ENCODE data around the gene BMI1.
"Not testable (repeated sequence)": the region's sequence is repeated elsewhere in the genome, so short reads cannot be mapped to it uniquely, and the experiment has no call there.

The BMI1 gene

GRCh38 chr10:22340329-22341189 is 19.7 kb downstream of the BMI1 start:
- peak; percentile 88 for DNase-seq

DNA sequence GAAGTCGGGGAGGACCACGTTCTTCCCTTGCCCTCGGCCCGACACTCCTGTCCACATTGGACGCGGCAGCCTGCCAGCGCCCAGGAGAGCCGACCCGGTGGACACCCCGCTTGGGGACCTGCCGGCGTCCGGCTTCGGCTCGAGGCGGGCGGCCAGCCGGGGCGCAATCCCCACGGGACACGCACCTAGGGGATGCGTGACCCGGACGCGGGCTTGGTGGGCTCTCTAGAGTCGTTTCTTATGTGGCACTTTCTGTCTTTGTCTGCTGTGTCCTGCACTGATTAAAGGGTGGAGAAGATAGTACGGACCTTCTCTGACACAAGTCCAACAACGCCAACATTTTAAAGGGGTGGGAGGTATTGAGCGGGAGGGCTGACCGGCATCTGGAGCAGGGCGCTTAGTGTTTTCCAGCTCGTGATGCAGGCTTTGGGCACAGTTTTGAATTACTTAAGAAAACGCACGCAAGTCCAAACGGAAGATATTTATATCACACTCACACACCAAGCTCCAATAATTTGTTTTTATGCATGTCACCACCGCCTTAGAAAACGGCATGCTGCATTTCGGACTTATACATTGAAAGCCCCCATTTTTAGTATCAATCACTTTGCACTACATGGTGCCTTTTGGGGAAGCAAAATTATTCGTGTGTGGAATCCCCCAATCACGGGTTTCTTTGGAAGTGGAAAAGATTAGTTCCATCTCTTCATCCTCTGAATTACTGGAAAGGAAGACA is 20.5 kb downstream of the BMI1 start:
- peak; percentile 43 for DNase-seq

DNA sequence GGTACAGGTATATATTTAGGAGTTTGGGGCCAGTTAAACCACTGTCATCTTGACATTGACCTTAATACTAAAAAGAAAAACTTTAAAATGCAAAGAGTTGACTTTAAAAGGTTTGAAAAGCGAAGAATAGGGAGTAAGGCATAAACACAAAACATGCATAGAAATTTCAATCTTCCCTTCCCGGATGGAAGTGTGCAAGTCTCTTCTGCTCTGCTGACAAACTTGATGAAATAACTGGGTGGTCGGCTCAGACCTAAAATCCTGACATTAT is 21.0 kb downstream of the BMI1 start:
- DNase-seq = no peak

DNA sequence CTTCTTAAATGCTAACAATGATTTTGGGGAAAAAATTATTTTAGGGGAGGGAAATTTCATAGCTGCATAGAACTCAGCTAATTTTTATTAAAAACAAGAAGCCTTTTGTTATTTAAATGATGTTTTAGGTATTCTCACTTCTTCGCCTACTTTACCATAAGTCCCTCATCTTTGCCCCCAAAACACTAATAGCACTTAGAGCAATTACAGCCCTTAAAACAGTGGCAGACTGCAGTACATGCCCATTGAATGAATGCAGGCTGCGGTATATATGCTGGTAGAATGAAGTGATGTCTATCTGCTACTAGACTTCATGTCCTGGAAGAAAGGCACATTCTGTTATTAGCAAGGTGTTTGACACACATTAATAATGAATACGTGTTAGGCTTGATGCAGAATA is 21.5 kb downstream of the BMI1 start:
- DNase-seq = peak; percentile 19

- no peak for DNase-seq
Measured at GRCh38 chr10:22343731-22344130, 22.8 kb downstream of the BMI1 start.

DNA sequence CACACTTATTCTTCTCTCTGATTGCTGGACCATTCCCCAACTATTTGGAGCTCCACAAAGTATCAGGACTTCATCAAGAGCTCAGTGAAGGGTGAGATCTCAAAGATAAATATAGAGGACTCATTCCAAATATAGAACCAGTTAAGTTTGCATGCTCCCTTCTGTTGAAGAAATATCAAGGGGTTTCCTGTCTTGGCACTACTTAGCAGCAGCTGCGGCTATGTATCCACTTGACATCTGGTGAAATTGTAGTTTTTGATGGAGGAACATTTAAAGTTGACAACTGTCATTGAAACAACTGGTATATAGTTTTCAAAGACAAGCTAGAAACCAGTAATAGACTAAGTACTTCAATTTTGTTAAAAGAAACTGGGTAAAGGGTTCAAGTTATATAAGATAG is 23.4 kb downstream of the BMI1 start:
- DNase-seq = peak; percentile 13

- DNase-seq = peak; percentile 8
Measured at GRCh38 chr10:22344781-22345300, 23.9 kb downstream of the BMI1 start.

- peak; percentile 66 for DNase-seq
Measured at GRCh38 chr10:22345301-22346095, 24.6 kb downstream of the BMI1 start, which contains the start of gene SPAG6. TSS of gene SPAG6 (plus strand) at chr10:22345496. CDS start at chr10:22345612, 116 bp downstream.

GRCh38 chr10:22346096-22346661 is 25.3 kb downstream of the BMI1 start:
- no peak for DNase-seq

- DNase-seq = no peak
Measured at GRCh38 chr10:22349755-22350154, 28.9 kb downstream of the BMI1 start.

DNA sequence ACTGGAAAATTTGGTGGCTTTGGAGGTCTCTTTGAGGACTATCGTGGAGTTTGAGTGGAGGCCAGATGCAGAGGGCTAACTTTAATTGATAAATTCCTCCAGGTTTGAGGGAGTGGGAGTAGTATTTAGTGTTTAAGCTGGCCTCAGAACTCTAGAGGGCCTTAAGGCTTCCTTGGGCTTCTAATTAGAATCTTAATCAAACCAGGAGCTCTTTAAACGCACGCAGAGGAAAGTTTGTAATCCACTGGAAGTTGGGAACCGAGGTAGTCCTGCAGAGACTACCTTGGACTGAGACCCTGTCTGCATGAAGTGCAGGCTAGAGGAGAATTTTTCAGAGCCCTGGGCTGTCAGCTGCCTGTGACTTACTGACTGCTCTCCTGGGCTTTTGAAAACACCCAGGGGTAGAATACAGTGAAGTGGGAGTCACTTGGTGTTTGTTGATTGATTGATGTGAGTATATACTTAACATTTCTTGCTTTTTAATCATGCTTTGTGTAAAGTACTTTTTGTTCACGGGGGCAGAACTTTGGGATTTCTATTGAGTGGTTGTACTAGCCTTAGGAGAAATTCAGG is 30.3 kb downstream of the BMI1 start:
- DNase-seq = no peak

DNA sequence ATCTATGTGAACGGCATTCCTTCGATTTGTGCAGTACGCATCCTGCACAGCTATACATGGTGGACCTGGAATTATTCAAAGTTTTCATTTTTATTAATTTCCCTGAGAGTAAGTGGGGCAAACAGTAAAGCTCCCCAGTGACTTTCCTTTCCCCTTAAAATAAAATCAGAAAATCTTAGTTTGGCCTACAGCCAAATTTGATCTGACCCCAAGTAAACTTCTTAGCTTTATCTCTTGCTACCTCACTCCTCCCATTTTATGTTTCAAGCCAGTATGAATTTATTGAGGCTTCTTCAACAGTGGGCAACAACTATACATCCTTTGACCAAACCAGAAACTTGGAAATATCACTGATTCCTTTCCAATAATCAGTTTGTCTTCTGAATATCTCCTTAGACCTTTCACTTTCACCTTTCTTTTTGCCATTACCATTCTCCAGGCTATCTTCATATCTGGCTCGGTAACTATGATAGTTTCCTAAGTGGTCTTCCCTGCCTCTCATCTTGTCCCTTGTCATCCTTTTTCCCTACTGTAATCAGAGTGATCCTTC is 35.5 kb downstream of the BMI1 start:
- peak; percentile 35 for DNase-seq

GRCh38 chr10:22357770-22358169 is 36.9 kb downstream of the BMI1 start:
- not testable (repeated sequence) for DNase-seq

DNA sequence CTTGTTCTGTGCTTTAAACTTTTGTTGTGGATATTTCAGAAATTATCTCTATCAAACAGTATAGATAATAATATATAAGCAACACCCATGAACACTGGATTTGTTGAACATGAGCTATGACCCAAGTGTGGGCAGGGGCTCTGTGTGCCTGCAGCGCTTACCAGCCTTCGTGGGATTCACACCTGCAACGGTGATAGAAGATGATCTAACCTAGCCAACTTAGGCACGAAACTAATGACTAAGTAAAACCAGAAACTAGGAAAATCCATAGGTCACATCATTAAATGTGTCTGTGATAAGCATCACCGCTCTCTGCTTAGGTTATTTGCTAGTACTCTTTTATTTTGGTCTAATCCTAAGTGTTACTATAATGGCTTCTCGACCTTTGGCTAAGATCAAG is 42.4 kb downstream of the BMI1 start:
- DNase-seq = no peak

GRCh38 chr10:22364407-22365140 is 43.7 kb downstream of the BMI1 start:
- DNase-seq = no peak

GRCh38 chr10:22365233-22365632 is 44.3 kb downstream of the BMI1 start:
- no peak for DNase-seq

GRCh38 chr10:22365644-22366434 is 44.9 kb downstream of the BMI1 start:
- DNase-seq = no peak

- DNase-seq = no peak
Measured at GRCh38 chr10:22366435-22366703, 45.5 kb downstream of the BMI1 start.

DNA sequence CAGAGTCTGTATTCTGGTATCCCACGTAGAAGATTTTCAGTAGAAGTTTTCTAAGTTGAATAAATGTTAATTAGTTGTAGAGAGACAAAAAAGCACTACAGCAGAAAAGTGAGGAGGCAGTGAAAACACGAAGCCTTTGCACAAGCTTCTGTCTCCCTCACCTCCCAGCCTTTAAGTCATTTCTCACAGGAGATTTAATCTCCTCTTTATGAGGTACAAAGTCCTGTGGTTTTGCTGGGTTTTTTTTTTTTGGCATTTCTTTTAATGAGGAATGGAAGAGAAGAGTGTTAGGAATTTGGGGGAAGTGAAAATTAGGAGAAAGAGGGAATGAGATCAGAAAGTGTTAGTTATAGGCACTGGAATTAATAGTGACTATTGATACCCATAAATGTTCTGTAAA is 45.9 kb downstream of the BMI1 start:
- no peak for DNase-seq

DNA sequence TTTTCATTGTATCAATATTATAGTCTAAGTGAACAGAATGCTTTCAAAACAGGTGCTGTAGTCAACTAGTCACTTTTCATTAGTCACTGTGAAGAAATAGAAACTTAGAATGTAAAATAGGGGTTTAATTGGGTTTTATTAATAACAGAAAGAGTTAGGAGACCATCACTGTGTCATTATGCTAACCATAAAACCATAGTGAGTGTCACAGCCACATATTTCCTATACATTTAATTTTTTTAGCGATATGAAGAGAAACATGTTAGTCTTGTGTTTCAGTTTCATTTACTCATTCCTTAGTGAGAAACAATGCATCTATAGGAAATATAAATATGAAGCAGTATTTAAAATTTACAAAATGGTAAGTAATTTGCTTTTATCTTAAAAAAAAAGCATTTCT is 46.6 kb downstream of the BMI1 start:
- no peak for DNase-seq

DNA sequence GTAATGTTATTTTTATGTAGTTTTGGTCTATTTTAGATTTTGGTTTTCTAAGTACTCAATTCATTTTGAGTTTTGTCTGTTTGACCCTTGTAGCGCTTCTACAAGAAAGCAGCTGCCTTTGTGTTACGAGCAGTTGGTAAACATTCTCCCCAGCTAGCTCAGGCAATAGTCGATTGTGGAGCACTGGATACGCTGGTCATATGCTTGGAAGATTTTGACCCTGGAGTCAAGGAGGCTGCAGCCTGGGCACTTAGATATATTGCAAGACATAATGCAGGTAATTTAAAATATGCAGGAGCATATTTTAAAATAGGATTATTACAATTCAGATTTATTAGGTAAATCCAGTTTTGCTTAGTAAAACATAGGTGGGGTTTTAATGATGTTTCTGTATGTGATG is 47.5 kb downstream of the BMI1 start:
- DNase-seq = no peak

All from hematopoietic multipotent progenitor cell treated with erythropoietin and hydrocortisone succinate and interleukin-3 and kit ligand, for 6 days (in vitro differentiated cells).